Body of pancreas (tissue), 4 donors: Measurements from ENCODE around the gene TNRC18. TPM values are rescaled to one million over a fixed set of nuclear protein-coding genes. Genes with fewer than 3 reads are reported as not detected.
"Not testable (repeated sequence)": the region's sequence is repeated elsewhere in the genome, so short reads cannot be mapped to it uniquely, and the experiment has no call there.

ENCODE experiments used
- ATAC-seq: fragments of 150-250 bp; one replicate; pipeline ENCODE4 v1.9.1; 2016
- DNase-seq, 4 donors: peaks; one replicate each; pipeline ENCODE4 v3.0.0-alpha.2; 2019
- H3K27ac ChIP-seq, 4 donors: fragments of 200-600 bp; sonication (generic); 1 replicate in 3 of 4; 2 replicates in 1 of 4; pipeline versions ENCODE4 v1.5.1 to v1.6.1; 2016 to 2019; ENCODE audit warnings: mild to moderate bottlenecking in 1 of 4, mixed read lengths in 1 of 4, moderate library complexity in 1 of 4
- H3K27me3 ChIP-seq, 2 donors: fragments of 200-600 bp; sonication (generic); one replicate each; pipeline ENCODE4 v1.6.0; 2016; ENCODE audit warnings: mild to moderate bottlenecking in 1 of 2
- H3K36me3 ChIP-seq, 2 donors: fragments of 200-600 bp; sonication (generic); replicated peaks in 1 of 2; 2 replicates each; pipeline ENCODE4 v1.5.1; 2016; ENCODE audit warnings: low read depth in 2 of 2; ENCODE audit not compliant: insufficient read depth in 1 of 2
- H3K4me1 ChIP-seq: fragments of 200-600 bp; sonication (generic); one replicate; pipeline ENCODE4 v1.6.0; 2016
- H3K4me3 ChIP-seq, 2 donors: fragments of 200-600 bp; sonication (generic); 1 replicate in 1 of 2; 2 replicates in 1 of 2; pipeline ENCODE4 v1.5.1; 2016 to 2019
- H3K9me3 ChIP-seq, 3 donors: fragments of 200-600 bp; sonication (generic); 1 replicate in 2 of 3; 2 replicates in 1 of 3; pipeline ENCODE4 v1.5.1; 2016
- POLR2A ChIP-seq, 3 donors: fragments of 450-650 bp; IDR thresholded peaks; one replicate each; pipeline ENCODE4 v1.6.1; 2016; ENCODE audit warnings: antibody characterized with exemption in 3 of 3, mild to moderate bottlenecking in 2 of 3
- WGBS, 2 donors: methylation state at CpG; one replicate each; pipeline ENCODE4 v1.1.5; 2017; 5-methylcytosine and 5-hydroxymethylcytosine counted together
- intact Hi-C: fragments of 100-400 bp; cut with DNase I; formaldehyde crosslinking; loops from one replicate; pipeline ENCODE4 v1.15.1; 2023
- total RNA-seq, 2 donors: library from RNA; depleted of rRNA; stranded (reverse); fragments of >200 nt; gene quantifications; one replicate each; pipeline ENCODE4 v1.1.0, GENCODE V29; 2016
- TF ChIP-seq, protein P1 (sequence below), 7 experiments: fragments of 450-650 bp in 4 of 7; fragments of 200-600 bp in 3 of 7; sonication (generic) in 3 of 7; IDR thresholded peaks; one replicate each; pipeline ENCODE4 v1.5.1; 2016 to 2019; ENCODE audit warnings: antibody characterized with exemption in 7 of 7

TNRC18 gene
- total RNA-seq, 2 donors from 2014 or later = 87.9 to 201 TPM

DNA sequence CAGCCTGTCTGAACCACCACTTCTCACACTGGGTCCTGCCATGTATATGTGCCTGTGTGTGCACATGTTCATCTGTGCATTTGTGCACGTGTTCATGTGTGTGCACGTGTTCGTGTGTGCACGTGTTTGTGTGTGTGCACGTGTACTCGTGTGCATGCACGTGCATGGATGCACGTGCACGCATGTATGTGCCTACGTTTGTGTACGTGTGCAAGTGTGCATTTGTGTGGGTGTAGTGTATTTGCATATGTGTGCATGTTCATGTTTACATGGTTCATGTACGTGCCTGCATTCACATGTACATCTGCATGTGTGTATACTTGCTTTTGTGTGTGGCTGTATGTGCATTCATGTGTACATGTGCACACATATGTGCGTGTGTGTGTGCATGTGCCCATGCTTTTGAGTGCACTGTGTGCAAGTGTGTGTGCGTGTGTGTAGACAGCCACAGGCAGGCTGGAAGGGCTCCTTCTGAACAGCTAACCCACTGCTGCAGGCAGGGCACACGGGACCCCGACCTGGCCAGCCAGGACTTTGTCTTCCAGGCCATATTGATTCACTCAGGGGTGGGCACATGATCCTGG, 112.7 kb downstream of the TNRC18 start:
- H3K36me3 ChIP-seq = peaks cover 9 to 16% of the 10 kb centered on the region in 2 donors
- ATAC-seq (no peak), DNase-seq (no peak)
- no peaks in the 10 kb centered on the region for H3K27me3 ChIP-seq
- no peak overlapping the region for H3K4me3 ChIP-seq
- no peak overlapping the region for H3K27ac ChIP-seq
- 92 to 99% methylated on average over 15 to 16 of the region's 16 CpGs for WGBS, 2 donors
- no peak for TF ChIP-seq POLR2A (IDR thresholded peaks at IDR 0.05)
- TF ChIP-seq, protein P1, sequence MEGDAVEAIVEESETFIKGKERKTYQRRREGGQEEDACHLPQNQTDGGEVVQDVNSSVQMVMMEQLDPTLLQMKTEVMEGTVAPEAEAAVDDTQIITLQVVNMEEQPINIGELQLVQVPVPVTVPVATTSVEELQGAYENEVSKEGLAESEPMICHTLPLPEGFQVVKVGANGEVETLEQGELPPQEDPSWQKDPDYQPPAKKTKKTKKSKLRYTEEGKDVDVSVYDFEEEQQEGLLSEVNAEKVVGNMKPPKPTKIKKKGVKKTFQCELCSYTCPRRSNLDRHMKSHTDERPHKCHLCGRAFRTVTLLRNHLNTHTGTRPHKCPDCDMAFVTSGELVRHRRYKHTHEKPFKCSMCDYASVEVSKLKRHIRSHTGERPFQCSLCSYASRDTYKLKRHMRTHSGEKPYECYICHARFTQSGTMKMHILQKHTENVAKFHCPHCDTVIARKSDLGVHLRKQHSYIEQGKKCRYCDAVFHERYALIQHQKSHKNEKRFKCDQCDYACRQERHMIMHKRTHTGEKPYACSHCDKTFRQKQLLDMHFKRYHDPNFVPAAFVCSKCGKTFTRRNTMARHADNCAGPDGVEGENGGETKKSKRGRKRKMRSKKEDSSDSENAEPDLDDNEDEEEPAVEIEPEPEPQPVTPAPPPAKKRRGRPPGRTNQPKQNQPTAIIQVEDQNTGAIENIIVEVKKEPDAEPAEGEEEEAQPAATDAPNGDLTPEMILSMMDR (IDR thresholded peaks at IDR 0.05) = no peak
- intact Hi-C loops = no loop called here
- no peaks in the 10 kb centered on the region for H3K4me1 ChIP-seq
- H3K9me3 ChIP-seq = no peaks in the 10 kb centered on the region

DNA sequence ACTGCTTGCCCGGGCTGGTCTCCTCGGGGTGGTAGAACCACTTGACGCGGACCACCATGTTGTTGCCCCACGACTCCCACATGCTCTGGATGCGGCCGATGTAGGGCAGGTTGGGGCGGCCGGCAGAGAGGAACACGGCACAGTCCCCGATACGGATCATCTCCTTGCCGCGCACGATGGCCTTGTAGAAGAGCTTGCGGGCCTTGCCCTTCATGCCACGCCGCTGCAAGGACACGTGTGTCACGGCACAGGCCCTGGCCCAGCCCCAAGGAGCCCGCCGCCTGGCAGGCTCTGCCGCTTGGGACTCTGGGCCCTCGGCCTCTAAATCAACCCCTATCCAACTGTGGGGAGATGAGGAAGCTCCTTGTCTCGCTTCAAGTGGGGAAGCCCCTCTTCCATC, 114.5 kb downstream of the TNRC18 start:
- Histone ChIP-seq H3K27ac (no peak overlapping the region), H3K4me1 (no peaks in the 10 kb centered on the region), H3K27me3 (no peaks in the 10 kb centered on the region), H3K9me3 (no peaks in the 10 kb centered on the region), H3K4me3 (no peak overlapping the region), H3K36me3 (peaks cover 9 to 12% of the 10 kb centered on the region in 2 donors)
- intact Hi-C loops = no loop called here
- 94 to 96% methylated on average over 3 to 23 of the region's 25 CpGs for WGBS, 2 donors
- TF ChIP-seq POLR2A (IDR thresholded peaks at IDR 0.05) = no peak
- TF ChIP-seq, protein P1 (IDR thresholded peaks at IDR 0.05) = no peak
- DNase-seq (no peak), ATAC-seq (no peak)

DNA sequence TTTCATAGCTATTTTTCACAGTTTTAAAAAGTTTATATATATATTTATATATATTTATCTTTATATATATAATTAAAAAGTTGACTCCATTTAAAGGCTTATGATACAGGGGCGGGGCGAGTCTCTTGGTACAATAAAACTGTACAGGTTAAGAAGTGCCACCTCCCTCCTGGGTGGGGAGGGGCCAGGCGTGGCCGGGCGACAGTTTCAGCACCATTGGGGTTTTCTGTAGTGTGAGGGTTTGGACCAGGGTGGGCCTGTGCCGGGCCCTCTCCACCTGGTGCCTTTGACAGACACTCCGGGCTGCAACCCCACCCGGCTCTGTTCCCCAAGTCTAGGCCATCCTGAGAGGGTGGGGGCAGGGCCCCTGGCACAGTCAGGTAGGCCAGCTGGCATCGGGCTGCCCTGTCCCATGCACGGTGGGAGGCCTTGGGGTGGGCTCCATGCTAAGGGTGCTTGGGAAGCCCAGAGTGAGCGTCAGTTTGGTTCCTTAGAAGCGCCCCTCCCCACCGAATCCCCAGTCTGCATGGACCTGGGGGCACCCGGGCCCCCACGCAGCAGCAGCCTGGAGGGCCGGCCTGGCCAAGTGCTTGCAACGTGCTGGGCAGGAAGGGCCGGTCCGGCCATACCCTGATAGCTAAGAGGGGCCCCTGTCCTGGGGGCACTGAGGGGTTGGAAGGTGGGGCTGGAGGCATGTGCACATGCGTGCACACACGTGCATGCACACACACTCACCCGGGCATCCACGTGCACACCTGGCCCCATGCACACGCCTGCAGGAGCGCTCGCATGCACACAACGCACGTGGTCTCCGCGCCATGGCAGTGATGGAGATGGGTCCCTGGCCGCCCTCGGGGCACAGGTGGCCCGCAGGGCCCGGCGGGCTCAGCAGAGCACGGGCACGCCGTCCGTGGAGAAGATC, 116.2 kb downstream of the TNRC18 start:
- H3K27me3 ChIP-seq, H3K27ac ChIP-seq, H3K9me3 ChIP-seq, H3K4me3 ChIP-seq, H3K4me1 ChIP-seq, intact Hi-C loops, DNase-seq, ATAC-seq: not testable (repeated sequence)
- WGBS, 2 donors = 89 to 93% methylated on average over 14 to 36 of the region's 39 CpGs
- peaks cover 9 to 12% of the 10 kb centered on the region in 2 donors for H3K36me3 ChIP-seq

GRCh38 chr7:5305050-5305449, 118.6 kb downstream of the TNRC18 start:
- intact Hi-C loops, H3K27ac ChIP-seq, H3K9me3 ChIP-seq, H3K4me1 ChIP-seq, H3K27me3 ChIP-seq, H3K4me3 ChIP-seq, H3K36me3 ChIP-seq, DNase-seq, ATAC-seq: not testable (repeated sequence)
- WGBS, 2 donors = 93% methylated on average over 6 to 9 of the region's 9 CpGs

GRCh38 chr7:5303591-5304505, 119.8 kb downstream of the TNRC18 start:
- no peak for TF ChIP-seq POLR2A (IDR thresholded peaks at IDR 0.05)
- TF ChIP-seq, protein P1 (IDR thresholded peaks at IDR 0.05) = no peak
- H3K4me1 ChIP-seq = no peaks in the 10 kb centered on the region
- H3K27me3 ChIP-seq = no peaks in the 10 kb centered on the region
- no peak for ATAC-seq
- no peak for DNase-seq
- intact Hi-C loops = no loop called here
- H3K9me3 ChIP-seq = no peaks in the 10 kb centered on the region
- peaks cover 0 to 5% of the 10 kb centered on the region in 2 donors for H3K36me3 ChIP-seq
- H3K27ac ChIP-seq = no peak overlapping the region
- WGBS, 2 donors = 71 to 74% methylated on average over 24 to 34 of the region's 35 CpGs
- H3K4me3 ChIP-seq = no peak overlapping the region
